Loucy (cell line): ENCODE measurements around the gene GABRG3.

Experiments
- EZH2phosphoT487 ChIP-seq: fragments of 200-600 bp; IDR thresholded peaks from 2 replicates; pipeline ENCODE4 v1.6.1; 2018; ENCODE audit warnings: antibody characterized with exemption, mild to moderate bottlenecking, moderate library complexity, borderline replicate concordance
- TF ChIP-seq, protein P1 (sequence below): fragments of 200-600 bp; sonication (generic); conservative IDR thresholded peaks from 2 replicates; pipeline ENCODE4 v1.5.1; 2014; ENCODE audit warnings: mild to moderate bottlenecking, antibody characterized with exemption, low read length

DNA sequence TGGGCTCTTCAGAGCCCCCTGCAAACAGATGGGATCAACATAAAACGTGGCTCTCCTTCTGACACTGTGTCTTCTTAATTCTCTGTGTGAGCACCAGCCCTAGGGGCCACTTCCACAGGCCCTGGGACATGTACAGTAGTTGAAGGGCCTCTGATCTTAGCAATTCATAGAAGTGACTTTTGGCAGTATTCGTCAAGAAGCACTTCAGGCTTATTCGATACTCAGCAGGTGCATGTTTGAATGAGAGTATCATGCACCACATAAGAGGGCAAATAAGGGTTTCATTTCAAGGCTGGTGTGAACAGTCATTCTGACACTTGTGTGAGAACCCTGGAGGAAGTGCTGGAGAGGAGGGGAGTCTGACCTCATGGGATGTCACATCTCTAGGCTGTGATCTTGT, 113.9 kb downstream of the GABRG3 start:
- TF ChIP-seq, protein P1, sequence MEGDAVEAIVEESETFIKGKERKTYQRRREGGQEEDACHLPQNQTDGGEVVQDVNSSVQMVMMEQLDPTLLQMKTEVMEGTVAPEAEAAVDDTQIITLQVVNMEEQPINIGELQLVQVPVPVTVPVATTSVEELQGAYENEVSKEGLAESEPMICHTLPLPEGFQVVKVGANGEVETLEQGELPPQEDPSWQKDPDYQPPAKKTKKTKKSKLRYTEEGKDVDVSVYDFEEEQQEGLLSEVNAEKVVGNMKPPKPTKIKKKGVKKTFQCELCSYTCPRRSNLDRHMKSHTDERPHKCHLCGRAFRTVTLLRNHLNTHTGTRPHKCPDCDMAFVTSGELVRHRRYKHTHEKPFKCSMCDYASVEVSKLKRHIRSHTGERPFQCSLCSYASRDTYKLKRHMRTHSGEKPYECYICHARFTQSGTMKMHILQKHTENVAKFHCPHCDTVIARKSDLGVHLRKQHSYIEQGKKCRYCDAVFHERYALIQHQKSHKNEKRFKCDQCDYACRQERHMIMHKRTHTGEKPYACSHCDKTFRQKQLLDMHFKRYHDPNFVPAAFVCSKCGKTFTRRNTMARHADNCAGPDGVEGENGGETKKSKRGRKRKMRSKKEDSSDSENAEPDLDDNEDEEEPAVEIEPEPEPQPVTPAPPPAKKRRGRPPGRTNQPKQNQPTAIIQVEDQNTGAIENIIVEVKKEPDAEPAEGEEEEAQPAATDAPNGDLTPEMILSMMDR = no peak
- TF ChIP-seq EZH2phosphoT487 = no peak
